Kidney (tissue), 14 donors: Measurements from ENCODE around the gene HLA-DRB1. TPM values are rescaled to one million over a fixed set of nuclear protein-coding genes. Genes with fewer than 3 reads are reported as not detected.
"Not testable (repeated sequence)": the region's sequence is repeated elsewhere in the genome, so short reads cannot be mapped to it uniquely, and the experiment has no call there.

Experiments
- DNase-seq, 5 donors: peaks; one replicate each; pipeline ENCODE4 v3.0.0-alpha.2; 2013 to 2020
- FAIRE-seq: peaks from 2 replicates; lab custom pipeline; 2012; peaks lifted over from hg19 to GRCh38; lab: Jason Lieb, UNC
- H3K27ac ChIP-seq, 2 donors: one replicate each; pipeline ENCODE4 v1.7.0; 2013; ENCODE audit warnings: low read depth in 2 of 2, low read length in 2 of 2, inconsistent platforms in 1 of 2
- H3K27me3 ChIP-seq: one replicate; pipeline ENCODE4 v1.7.1; 2013; ENCODE audit warnings: low read length, inconsistent platforms; ENCODE audit not compliant: control insufficient read depth, insufficient read depth
- H3K36me3 ChIP-seq, 3 donors: one replicate each; pipeline versions ENCODE4 v1.7.0 to v1.7.1; 2013; ENCODE audit warnings: low read length in 3 of 3, control low read depth in 1 of 3, inconsistent platforms in 1 of 3; ENCODE audit not compliant: insufficient read depth in 3 of 3, control insufficient read depth in 2 of 3
- H3K4me1 ChIP-seq, 3 donors: one replicate each; pipeline versions ENCODE4 v1.7.0 to v1.7.1; 2013; ENCODE audit warnings: low read length in 3 of 3, inconsistent platforms in 1 of 3, low read depth in 1 of 3; ENCODE audit not compliant: control insufficient read depth in 2 of 3, insufficient read depth in 2 of 3
- H3K4me3 ChIP-seq, 3 donors: one replicate each; pipeline versions ENCODE4 v1.7.0 to v1.8.1; 2013; ENCODE audit warnings: low read length in 3 of 3, control low read depth in 1 of 3, inconsistent platforms in 1 of 3
- H3K9ac ChIP-seq, 3 donors: one replicate each; pipeline versions ENCODE4 v1.7.0 to v1.7.1; 2013; ENCODE audit warnings: low read length in 3 of 3, control low read depth in 1 of 3, inconsistent platforms in 1 of 3
- H3K9me3 ChIP-seq, 3 donors: one replicate each; pipeline versions ENCODE4 v1.7.0 to v1.7.1; 2013; ENCODE audit warnings: low read length in 3 of 3, control low read depth in 1 of 3, inconsistent platforms in 1 of 3; ENCODE audit not compliant: control insufficient read depth in 2 of 3, insufficient read depth in 1 of 3
- CTCF ChIP-seq: IDR thresholded peaks from 3 replicates; pipeline ENCODE4 v1.5.1; 2012; ENCODE audit warnings: mild to moderate bottlenecking, moderate library complexity, borderline replicate concordance; ENCODE audit not compliant: insufficient read depth; ENCODE audit errors: extremely low read depth
- intact Hi-C: fragments of 100-400 bp; cut with DNase I; formaldehyde crosslinking; loops from one replicate; pipeline ENCODE4 v1.11.1; 2022
- polyA plus RNA-seq: library from polyadenylated mRNA; stranded (reverse); fragments of 350-450 nt; fragmentation: Illumina TruSeq; extraction: RNeasy Lipid Tissue Mini Kit (QIAGEN cat#74804); gene quantifications from one replicate; pipeline ENCODE4 v1.2.3, GENCODE V29; 2014; ENCODE audit warnings: low read depth, low replicate concordance; ENCODE audit not compliant: insufficient read depth
- total RNA-seq: library from RNA; stranded (reverse); fragmentation: NEBNext Ultra II Directional; extraction: Animal tissue kit (Norgen Biotek cat#: 25700); gene quantifications from one replicate; pipeline ENCODE4 v1.2.1, GENCODE V29; 2021
- donor health status: control.
- donor health status: control.
- donor health status: control.
- donor health status: control.
- donor health status: control.
- donor health status: DM: yes; HTN: yes; CAD: no.
- donor health status: Normal renal cell carcinoma (clear cell type).

Gene HLA-DRB1
- total and polyA plus RNA-seq, 2 donors from 2014 or later = 267 to 280 TPM

- Histone ChIP-seq H3K27me3 (peaks cover 2% of the 10 kb centered on the region), H3K4me1 (no peaks in the 10 kb centered on the region), H3K27ac (no peak overlapping the region), H3K36me3 (peaks cover 0 to 7% (median 0%) of the 10 kb centered on the region in 3 donors), H3K9ac (no peak overlapping the region), H3K4me3 (no peak overlapping the region), H3K9me3 (no peaks in the 10 kb centered on the region)
- FAIRE-seq (no peak), DNase-seq (no peak)
- intact Hi-C loops = loop anchor here (10.0 kb wide), 1 partner anchor 56 kb away; no protein-coding TSS in a partner anchor
- TF ChIP-seq CTCF = no peak
Measured at GRCh38 chr6:32580593-32580992, 9.1 kb downstream of the HLA-DRB1 start.

- Histone ChIP-seq H3K27me3 (peaks cover 2% of the 10 kb centered on the region), H3K9ac (no peak overlapping the region), H3K9me3 (no peaks in the 10 kb centered on the region), H3K36me3 (peaks cover 0 to 7% (median 0%) of the 10 kb centered on the region in 3 donors), H3K4me3 (no peak overlapping the region), H3K4me1 (no peaks in the 10 kb centered on the region), H3K27ac (no peak overlapping the region)
- FAIRE-seq (no peak), DNase-seq (no peak)
- no peak for TF ChIP-seq CTCF
- intact Hi-C loops = no loop called here
Measured at GRCh38 chr6:32578962-32579361, 10.7 kb downstream of the HLA-DRB1 start.

GRCh38 chr6:32577493-32577892, 12.2 kb downstream of the HLA-DRB1 start:
- FAIRE-seq, H3K36me3 ChIP-seq: not testable (repeated sequence)

GRCh38 chr6:32576250-32576649, 13.4 kb downstream of the HLA-DRB1 start:
- no peak for FAIRE-seq
- intact Hi-C loops = no loop called here
- DNase-seq = no peak
- Histone ChIP-seq H3K4me3 (no peak overlapping the region), H3K9ac (no peak overlapping the region), H3K36me3 (peaks cover 0 to 7% (median 0%) of the 10 kb centered on the region in 3 donors), H3K27ac (no peak overlapping the region), H3K4me1 (no peaks in the 10 kb centered on the region), H3K9me3 (no peaks in the 10 kb centered on the region), H3K27me3 (no peaks in the 10 kb centered on the region)
- no peak for TF ChIP-seq CTCF

More at GRCh38 chr6:32577493-32577892, 12.2 kb downstream of the HLA-DRB1 start:
- H3K9ac ChIP-seq, H3K27ac ChIP-seq, H3K4me1 ChIP-seq, H3K4me3 ChIP-seq, H3K9me3 ChIP-seq, DNase-seq, H3K27me3 ChIP-seq, intact Hi-C loops: not testable (repeated sequence)
